A549 treated with Hydrocortisone at 1 μM for 4 hours (cell line): ENCODE measurements around the gene TEDC1. TPM values are rescaled to one million over a fixed set of nuclear protein-coding genes. Genes with fewer than 3 reads are reported as not detected.

Experiments used
- total RNA-seq: library from RNA; stranded (reverse); fragments of 200-300 nt; extraction: Qiagen RNA extraction; gene quantifications from 5 replicates; pipeline ENCODE4 v1.2.3, GENCODE V29; 2022

Gene TEDC1, protein sequence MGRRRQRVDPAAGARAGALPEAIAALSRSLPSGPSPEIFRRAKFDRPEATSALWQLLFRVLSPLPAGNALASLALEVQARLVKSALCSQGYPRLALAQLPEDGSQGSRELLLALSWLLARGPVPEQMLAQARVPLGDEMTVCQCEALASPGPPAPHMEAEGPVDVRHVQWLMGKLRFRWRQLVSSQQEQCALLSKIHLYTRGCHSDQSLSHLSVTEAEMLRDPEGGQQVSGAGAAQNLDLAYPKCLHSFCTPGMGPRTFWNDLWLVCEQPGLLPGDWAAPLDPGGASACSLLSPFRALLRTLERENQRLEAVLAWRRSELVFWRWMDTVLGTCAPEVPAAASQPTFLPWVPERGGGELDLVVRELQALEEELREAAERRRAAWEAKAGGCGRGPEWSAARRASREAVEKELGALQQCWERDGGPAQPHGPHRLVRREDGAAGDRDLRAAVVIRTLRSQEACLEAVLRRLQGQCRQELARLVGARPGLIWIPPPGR
- 33.2 to 45.8 TPM (median 44.2 TPM) in 5 replicates for total RNA-seq

DNA sequence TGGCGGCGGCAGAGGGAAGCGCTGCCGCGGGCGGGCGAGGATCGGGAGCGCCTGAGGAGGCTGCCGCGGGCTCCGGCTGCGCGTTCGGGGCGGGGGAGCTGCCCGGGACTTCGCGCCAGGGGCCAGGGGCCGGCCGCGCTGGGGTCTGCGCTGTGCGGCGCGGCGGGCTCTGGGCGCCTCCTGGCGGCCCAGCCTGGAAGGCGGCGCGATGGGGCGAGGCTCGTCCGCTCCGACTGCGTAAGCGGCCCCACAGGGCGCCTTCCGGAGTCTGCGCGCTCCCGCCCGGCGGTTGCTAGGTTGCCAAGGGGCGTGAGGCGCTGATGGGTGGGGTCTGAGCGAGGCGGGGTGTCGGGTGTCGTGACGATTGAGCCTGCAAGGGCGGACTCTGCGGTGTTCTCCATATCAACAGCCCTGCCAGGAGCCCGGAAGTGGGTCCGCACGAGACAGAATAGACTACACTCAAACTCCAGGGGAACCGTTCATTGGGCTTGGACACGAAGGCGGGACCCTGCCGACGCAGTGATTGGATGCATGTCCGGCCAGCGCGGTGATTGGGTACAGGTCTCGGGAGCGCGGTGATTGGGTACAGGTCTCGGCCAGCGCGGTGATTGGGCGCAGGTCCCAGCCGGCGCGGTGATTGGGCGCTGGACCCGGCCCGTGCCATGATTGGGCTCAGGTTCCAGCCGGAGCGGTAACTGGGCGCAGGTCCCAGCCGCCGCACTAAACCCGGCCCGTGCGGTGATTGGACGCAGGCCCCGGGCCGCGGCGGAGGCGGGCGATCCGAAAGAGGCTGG, at the start of gene TEDC1:
TSS of gene TEDC1 (plus strand) at position 675 of the 794 bp plus-strand sequence. CDS start 130 bp downstream, outside the sequence.

DNA sequence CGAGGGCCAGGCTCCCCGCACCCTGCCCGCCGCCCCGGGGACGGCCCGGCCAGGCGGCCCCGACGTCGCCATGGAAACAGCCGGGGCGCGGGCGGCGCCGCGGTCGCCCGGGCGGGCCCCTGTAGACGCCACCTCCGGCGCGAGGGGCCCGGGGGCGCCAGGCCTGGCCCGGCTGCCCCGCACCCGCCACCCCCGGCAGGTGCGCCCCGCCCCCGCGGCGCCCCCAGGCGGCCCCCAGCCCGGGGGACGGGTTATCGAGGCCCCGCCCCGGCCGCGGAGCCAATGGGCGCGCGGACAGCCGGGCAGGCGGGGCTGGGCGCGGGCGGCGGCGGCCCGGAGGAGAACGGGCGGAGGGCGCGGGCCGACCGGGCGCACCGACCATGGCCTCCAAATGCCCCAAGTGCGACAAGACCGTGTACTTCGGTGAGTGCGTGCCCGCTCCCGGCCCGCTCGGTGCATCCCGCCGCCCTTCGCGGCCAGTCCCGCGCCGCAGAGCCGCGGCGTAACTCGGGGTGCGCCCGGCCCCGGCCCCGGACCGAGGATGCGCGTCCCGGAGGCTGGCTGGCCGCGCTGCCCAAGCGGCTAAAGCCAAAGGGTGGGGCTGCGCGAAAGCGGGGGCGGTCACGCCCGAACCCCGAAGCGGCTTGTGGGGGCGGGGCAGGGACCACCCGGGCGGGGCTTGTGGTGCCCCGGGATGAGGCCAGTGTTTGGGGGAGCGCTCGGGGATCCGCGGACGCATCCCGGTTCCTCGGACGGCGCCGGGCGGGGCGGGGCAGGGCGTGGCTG, 16.4 kb upstream of the TEDC1 start, which contains the start of gene CRIP2:
TSS of gene CRIP2 (plus strand) at position 339 of the 786 bp plus-strand sequence. CDS start at position 381, 42 bp downstream.

DNA sequence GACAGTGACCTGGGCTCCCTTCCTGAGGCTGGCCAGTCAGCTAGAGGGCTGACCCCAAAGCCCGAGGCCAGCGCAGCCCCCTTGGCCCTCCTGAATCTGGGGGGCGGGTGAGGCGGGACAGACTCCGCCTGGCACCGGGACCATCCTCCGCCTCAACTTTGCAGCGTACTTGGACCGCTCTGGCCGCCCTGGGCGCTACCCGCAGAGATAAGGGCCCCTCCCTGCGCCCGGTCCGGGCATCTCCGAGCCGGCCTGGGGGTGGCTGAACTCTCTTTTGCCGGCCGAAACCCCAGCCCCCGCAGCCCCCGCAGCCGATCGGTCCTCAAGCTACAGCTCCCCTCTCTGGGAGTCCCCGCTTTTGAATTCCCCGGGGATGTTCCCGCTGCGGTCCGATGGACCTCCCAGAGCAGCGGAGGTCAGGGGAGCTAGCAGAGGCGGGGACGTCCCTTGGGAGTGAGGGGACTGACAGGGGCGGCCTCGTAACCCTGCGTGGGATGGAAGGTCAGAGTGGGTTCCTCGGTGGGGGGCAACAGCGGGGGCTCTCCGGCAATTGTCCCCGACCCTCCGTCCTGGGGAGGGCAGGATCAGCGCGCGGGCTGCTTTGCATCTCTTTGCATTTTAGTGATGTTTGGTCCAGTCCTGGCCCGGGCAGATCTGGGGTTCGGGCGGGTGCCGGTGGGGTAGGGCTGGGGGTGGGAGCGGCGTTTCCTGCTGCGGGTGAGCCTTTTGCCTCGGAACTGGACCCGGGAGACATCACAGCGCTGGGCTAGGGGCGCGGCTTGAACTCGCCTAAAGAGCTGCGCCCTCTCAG, 4.7 kb upstream of the TEDC1 start, which contains the start of gene CRIP1:
TSS of gene CRIP1 (plus strand) at position 724 of the 811 bp plus-strand sequence. CDS start 374 bp downstream, outside the sequence.

DNA sequence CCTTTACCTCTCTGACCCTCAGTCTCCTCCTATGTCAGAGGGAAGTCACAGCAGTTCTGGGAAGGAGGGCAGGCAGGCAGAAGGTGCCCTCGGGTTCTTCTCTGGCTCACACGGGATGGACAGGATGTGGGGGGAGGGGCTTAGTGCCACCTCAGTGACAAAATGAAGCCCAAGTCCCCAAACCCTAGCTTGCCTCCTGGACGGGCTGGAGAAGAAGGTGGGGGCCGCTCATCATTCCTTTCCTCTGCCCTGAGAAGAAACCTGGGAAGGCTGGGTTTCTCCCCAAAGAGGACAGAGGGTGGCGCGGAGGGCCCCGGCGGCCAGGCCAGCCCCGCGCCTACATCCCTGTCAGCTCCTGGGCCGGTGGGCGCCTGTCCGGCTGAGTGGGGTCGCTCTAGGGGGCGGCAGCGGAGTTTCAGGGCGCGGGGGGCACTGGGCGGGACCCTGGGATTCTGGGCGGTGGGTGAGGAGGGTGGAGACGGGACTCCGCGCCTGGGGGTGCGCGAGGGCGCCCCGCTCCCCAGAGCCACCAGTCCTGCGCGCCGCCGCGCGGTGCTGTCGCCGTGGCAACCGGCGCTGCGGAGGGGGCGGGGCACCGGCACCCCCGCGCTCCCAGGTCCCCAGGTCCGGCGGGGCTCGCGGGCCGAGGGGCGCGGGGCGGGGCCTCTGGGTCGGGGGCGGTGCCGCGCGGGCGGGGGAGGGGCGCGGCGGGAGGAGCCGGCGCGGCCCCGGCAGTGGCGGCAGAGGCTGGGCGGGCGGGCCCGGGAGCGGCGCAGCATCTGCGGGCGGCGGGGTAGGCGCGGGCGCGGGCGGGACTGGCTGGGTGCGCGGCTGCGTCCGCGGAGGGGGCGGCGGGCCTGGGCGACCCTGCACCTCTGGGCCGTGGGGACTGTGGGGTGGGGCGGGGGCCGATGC, 35.1 kb downstream of the TEDC1 start, which contains the start of gene TMEM121:
TSS of gene TMEM121 (plus strand) at position 723 of the 915 bp plus-strand sequence. CDS start 2,252 bp downstream, outside the sequence.

Other genes with a start within 250 kb of the TEDC1 start
- 34.7 to 45.9 TPM (median 41.4 TPM) in 5 replicates for gene BTBD6, start 242.7 kb upstream of the TEDC1 start, total RNA-seq
- gene BRF1, start 190.2 kb upstream of the TEDC1 start, total RNA-seq: 24.9 to 27.6 TPM (median 26.4 TPM) in 5 replicates
- gene PACS2, start 176.5 kb upstream of the TEDC1 start, total RNA-seq: 22.7 to 28.3 TPM (median 24.5 TPM) in 5 replicates
- 0.32 to 0.84 TPM (median 0.36 TPM) in 5 replicates for gene TEX22, start 92.7 kb upstream of the TEDC1 start, total RNA-seq
- 63.5 to 81.3 TPM (median 77.4 TPM) in 5 replicates for gene MTA1, start 71.4 kb upstream of the TEDC1 start, total RNA-seq
- 116 to 208 TPM (median 198 TPM) in 5 replicates for gene CRIP2, start 16.4 kb upstream of the TEDC1 start, total RNA-seq
- gene CRIP1, start 4.4 kb upstream of the TEDC1 start, total RNA-seq: 1,531 to 1,939 TPM (median 1,820 TPM) in 5 replicates
- 4.6 to 9.5 TPM (median 8.0 TPM) in 5 replicates for gene TMEM121, start 35.3 kb downstream of the TEDC1 start, total RNA-seq